HepG2 (cell line): ENCODE results near the gene STK32C. TPM values are rescaled to one million over a fixed set of nuclear protein-coding genes. Genes with fewer than 3 reads are reported as not detected.

Experiments
- ATAC-seq: fragments of 200-7000 bp; cut with Tn5 transposase; 3 replicates; pipeline ENCODE4 v1.9.1; 2020; ENCODE audit warnings: mild to moderate bottlenecking, moderate library complexity
- BruUV-seq: library from RNA; stranded (reverse); fragments of 400-500 nt; replicated peaks from 2 replicates; lab custom pipeline; 2021; lab: Mats Ljungman, UMichigan
- CTCF ChIA-PET: fragments of 300-600 bp; formaldehyde crosslinking; extraction: SDS; loops from one replicate; lab custom pipeline; 2021; ENCODE audit warnings: low total read pairs, inconsistent platforms, low intra/inter-chr PET ratio; lab: Yijun Ruan, JAX
- POLR2A ChIA-PET: fragments of 350-600 bp; sonication (Branson Sonifier 250); formaldehyde crosslinking; loops from one replicate; lab custom pipeline; 2020; ENCODE audit warnings: antibody characterized with exemption, inconsistent platforms; lab: Yijun Ruan, JAX
- DNase-seq: peaks from one replicate; pipeline ENCODE4 v3.0.0-alpha.2; 2015; ENCODE audit warnings: low spot score
- FAIRE-seq: peaks from 3 replicates; lab custom pipeline; 2011; peaks lifted over from hg19 to GRCh38; lab: Jason Lieb, UNC
- H2AFZ ChIP-seq: one replicate; pipeline ENCODE4 v1.6.1; 2011; ENCODE audit warnings: low read length, inconsistent platforms
- H3K27ac ChIP-seq: fragments of 300-600 bp; 3 replicates; pipeline ENCODE4 v1.8.0; 2011; ENCODE audit warnings: mixed run types, mild to moderate bottlenecking, mixed read lengths, low read length, inconsistent platforms; ENCODE audit not compliant: insufficient read depth; ENCODE audit errors: extremely low read length
- H3K27me3 ChIP-seq, 2 experiments: fragments of 200-600 bp in 1 of 2; 2 replicates in 1 of 2; 3 replicates in 1 of 2; pipeline versions ENCODE4 v1.6.0 to v1.8.0; 2011; ENCODE audit warnings: low read length in 2 of 2, mild to moderate bottlenecking in 2 of 2, moderate library complexity in 2 of 2, inconsistent platforms in 1 of 2; ENCODE audit not compliant: insufficient read depth in 2 of 2, control insufficient read depth in 1 of 2
- H3K36me3 ChIP-seq, 2 experiments: fragments of 200-600 bp in 1 of 2; replicated peaks in 1 of 2; 2 replicates in 1 of 2; 3 replicates in 1 of 2; pipeline versions ENCODE4 v1.5.1 to v1.8.0; 2011; ENCODE audit warnings: low read length in 2 of 2, inconsistent platforms in 1 of 2; ENCODE audit not compliant: insufficient read depth in 2 of 2, control insufficient read depth in 1 of 2
- H3K4me1 ChIP-seq: 2 replicates; pipeline ENCODE4 v1.5.1; 2012; ENCODE audit warnings: low read length, inconsistent platforms; ENCODE audit not compliant: insufficient read depth
- H3K4me2 ChIP-seq: 2 replicates; pipeline ENCODE4 v1.6.0; 2011; ENCODE audit warnings: low read depth, low read length, inconsistent platforms
- H3K4me3 ChIP-seq, 3 experiments: fragments of 200-600 bp in 1 of 3; sonication (generic), shearing (Covaris generic) in 1 of 3; replicated peaks in 1 of 3; 2 replicates each; pipeline ENCODE4 v1.5.1; 2011 to 2016; ENCODE audit warnings: low read length in 3 of 3, inconsistent platforms in 2 of 3, low read depth in 2 of 3, mild to moderate bottlenecking in 2 of 3, control low read depth in 1 of 3, mixed read lengths in 1 of 3; ENCODE audit not compliant: insufficient read depth in 1 of 3
- H3K79me2 ChIP-seq: one replicate; pipeline ENCODE4 v1.6.1; 2011; ENCODE audit warnings: low read length, inconsistent platforms; ENCODE audit not compliant: insufficient read depth
- H3K9ac ChIP-seq: 2 replicates; pipeline ENCODE4 v1.6.0; 2011; ENCODE audit warnings: mild to moderate bottlenecking, low read depth, low read length, inconsistent platforms; ENCODE audit not compliant: insufficient read depth
- H3K9me3 ChIP-seq: 2 replicates; pipeline ENCODE4 v1.5.1; 2012; ENCODE audit warnings: mild to moderate bottlenecking, low read length
- H4K20me1 ChIP-seq: 2 replicates; pipeline ENCODE4 v1.6.0; 2011; ENCODE audit warnings: inconsistent platforms, mild to moderate bottlenecking, low read length, moderate library complexity; ENCODE audit not compliant: insufficient read depth
- MEIS2 ChIP-seq: sonication (generic); formaldehyde crosslinking; IDR thresholded peaks from 2 replicates; pipeline ENCODE4 v1.9.0; 2021; ENCODE audit warnings: mild to moderate bottlenecking, missing genetic modification reagents
- PAF1 ChIP-seq: IDR thresholded peaks from 2 replicates; pipeline ENCODE4 v1.6.1; 2016; ENCODE audit warnings: missing genetic modification reagents, missing compliant biosample characterization
- THYN1 ChIP-seq: sonication (generic); formaldehyde crosslinking; IDR thresholded peaks from 2 replicates; pipeline ENCODE4 v1.8.1; 2023; ENCODE audit warnings: low read depth, mild to moderate bottlenecking, moderate library complexity, missing genetic modification reagents, borderline replicate concordance
- ZNF230 ChIP-seq: sonication (generic); formaldehyde crosslinking; IDR thresholded peaks from 2 replicates; pipeline ENCODE4 v1.4.0; 2020; ENCODE audit warnings: mild to moderate bottlenecking, missing genetic modification reagents
- ZNF3 ChIP-seq: IDR thresholded peaks from 2 replicates; pipeline ENCODE4 v1.7.0; 2017; ENCODE audit warnings: inconsistent platforms
- ZNF563 ChIP-seq: sonication (generic); formaldehyde crosslinking; IDR thresholded peaks from 2 replicates; pipeline ENCODE4 v1.8.0; 2022; ENCODE audit warnings: mild to moderate bottlenecking, moderate library complexity, missing genetic modification reagents
- ZNF589 ChIP-seq: sonication (generic); formaldehyde crosslinking; conservative IDR thresholded peaks from 2 replicates; pipeline ENCODE4 v1.8.0; 2022; ENCODE audit warnings: mild to moderate bottlenecking, moderate library complexity, missing genetic modification reagents
- WGBS: methylation state at CpG from one replicate; pipeline ENCODE4 v1.1.6; 2017; ENCODE audit warnings: low lambda C conversion rate; 5-methylcytosine and 5-hydroxymethylcytosine counted together
- in situ Hi-C: cut with HindIII; loops from 2 replicates; pipeline ENCODE4 v1.10.0; 2017; ENCODE audit warnings: low pct_unique_long_range_greater_than_20kb; ENCODE audit not compliant: extremely low pct_ligation_motif_present
- intact Hi-C: fragments of 100-400 bp; cut with micrococcal nuclease; formaldehyde crosslinking; loops from one replicate; pipeline ENCODE4 v1.10.0; 2022; ENCODE audit not compliant: unreplicated experiment
- polyA plus RNA-seq, 8 experiments: library from polyadenylated mRNA; depleted of rRNA in 3 of 8; stranded (reverse) in 7 of 8; unstranded in 1 of 8; fragments of >200 nt; fragmentation: Illumina TruSeq in 4 of 8; extraction: Trizol in 4 of 8; gene quantifications; 2 replicates each; pipeline versions ENCODE4 v1.2.1 to v1.2.3, GENCODE V29; 2011 to 2016; ENCODE audit warnings: low read depth in 4 of 8, missing spikeins in 1 of 8, mixed read lengths in 1 of 8; ENCODE audit not compliant: insufficient read depth in 1 of 8
- total RNA-seq, 5 experiments: library from RNA; depleted of rRNA; stranded (reverse); fragments of >200 nt; fragmentation: Illumina TruSeq; extraction: Trizol; gene quantifications; 2 replicates each; pipeline ENCODE4 v1.2.3, GENCODE V29; 2016; ENCODE audit warnings: low read depth in 1 of 5
- TF ChIP-seq, protein P1 (sequence below): sonication (generic); formaldehyde crosslinking; IDR thresholded peaks from 2 replicates; pipeline ENCODE4 v1.5.0; 2020; ENCODE audit warnings: mild to moderate bottlenecking, missing genetic modification reagents
- TF ChIP-seq, protein P2 (sequence below): sonication (generic); formaldehyde crosslinking; IDR thresholded peaks from 2 replicates; pipeline ENCODE4 v1.8.0; 2022; ENCODE audit warnings: mild to moderate bottlenecking, missing genetic modification reagents, moderate library complexity
- TF ChIP-seq, protein P3 (sequence below): sonication (generic); formaldehyde crosslinking; IDR thresholded peaks from 2 replicates; pipeline ENCODE4 v1.8.1; 2023; ENCODE audit warnings: mild to moderate bottlenecking, moderate library complexity, missing genetic modification reagents
- TF ChIP-seq, protein P4 (sequence below): sonication (generic); formaldehyde crosslinking; IDR thresholded peaks from 2 replicates; pipeline ENCODE4 v1.4.0; 2020; ENCODE audit warnings: mild to moderate bottlenecking, missing genetic modification reagents
- TF ChIP-seq, protein P5 (sequence below), 2 experiments: sonication (generic) in 1 of 2; formaldehyde crosslinking in 1 of 2; IDR thresholded peaks; 2 replicates each; pipeline versions ENCODE4 v1.5.1 to v1.6.1; 2011 to 2020; ENCODE audit warnings: borderline replicate concordance in 1 of 2, low read depth in 1 of 2, low read length in 1 of 2, mild to moderate bottlenecking in 1 of 2, missing genetic modification reagents in 1 of 2, moderate library complexity in 1 of 2

The STK32C gene
- total and polyA plus RNA-seq, 2 of the 13 experiments (the other 11 are each of a cell fraction or from before 2014, with no cell fraction given) = 10.9 to 19.4 TPM

DNA sequence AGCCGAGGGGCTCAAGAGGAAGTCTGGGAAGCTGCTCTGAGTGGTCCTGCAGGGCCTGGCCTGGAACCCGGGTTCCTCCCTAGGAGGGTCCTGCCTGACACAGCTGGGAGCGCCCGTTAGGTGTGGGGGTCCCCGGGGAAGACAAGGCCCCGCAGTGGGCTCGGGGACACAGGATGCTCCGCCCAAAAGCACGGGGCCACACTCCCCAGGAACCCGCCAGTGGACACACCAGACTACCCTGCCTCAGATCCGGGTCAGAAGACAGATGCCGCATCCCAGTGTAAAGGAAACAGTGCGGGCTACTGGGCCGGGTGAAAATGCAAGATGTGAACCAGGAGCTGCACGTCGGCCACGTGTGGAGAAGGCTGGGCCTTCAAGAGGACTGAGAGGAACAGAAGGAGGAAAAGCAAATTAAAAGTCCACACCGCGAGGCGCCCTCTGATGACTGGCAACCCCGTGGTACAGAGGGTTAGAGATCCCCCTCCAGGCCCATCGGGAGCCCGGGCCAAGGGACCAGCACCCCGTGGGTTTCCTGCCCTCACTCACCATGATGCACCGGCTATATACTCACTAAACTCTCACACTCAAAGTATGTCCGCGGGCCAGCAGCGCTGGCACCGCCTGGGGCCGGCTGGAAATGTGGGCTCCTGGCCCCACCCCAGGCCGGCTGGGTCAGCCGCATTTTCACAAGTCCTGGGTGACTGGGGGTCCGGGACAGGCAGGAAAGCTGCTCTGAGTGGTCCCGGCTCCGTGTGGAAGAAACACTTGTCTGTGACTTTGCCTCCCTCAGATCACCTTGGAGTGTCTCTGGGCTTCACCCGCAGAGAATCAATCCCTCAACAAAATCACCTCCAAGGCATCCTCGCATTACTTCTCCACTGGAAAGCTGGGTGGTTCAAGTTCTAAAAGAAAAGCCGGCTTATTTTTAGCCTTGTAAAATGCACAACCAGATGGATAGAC, 6.1 kb downstream of the STK32C start (continued):
- TF ChIP-seq, protein P1, sequence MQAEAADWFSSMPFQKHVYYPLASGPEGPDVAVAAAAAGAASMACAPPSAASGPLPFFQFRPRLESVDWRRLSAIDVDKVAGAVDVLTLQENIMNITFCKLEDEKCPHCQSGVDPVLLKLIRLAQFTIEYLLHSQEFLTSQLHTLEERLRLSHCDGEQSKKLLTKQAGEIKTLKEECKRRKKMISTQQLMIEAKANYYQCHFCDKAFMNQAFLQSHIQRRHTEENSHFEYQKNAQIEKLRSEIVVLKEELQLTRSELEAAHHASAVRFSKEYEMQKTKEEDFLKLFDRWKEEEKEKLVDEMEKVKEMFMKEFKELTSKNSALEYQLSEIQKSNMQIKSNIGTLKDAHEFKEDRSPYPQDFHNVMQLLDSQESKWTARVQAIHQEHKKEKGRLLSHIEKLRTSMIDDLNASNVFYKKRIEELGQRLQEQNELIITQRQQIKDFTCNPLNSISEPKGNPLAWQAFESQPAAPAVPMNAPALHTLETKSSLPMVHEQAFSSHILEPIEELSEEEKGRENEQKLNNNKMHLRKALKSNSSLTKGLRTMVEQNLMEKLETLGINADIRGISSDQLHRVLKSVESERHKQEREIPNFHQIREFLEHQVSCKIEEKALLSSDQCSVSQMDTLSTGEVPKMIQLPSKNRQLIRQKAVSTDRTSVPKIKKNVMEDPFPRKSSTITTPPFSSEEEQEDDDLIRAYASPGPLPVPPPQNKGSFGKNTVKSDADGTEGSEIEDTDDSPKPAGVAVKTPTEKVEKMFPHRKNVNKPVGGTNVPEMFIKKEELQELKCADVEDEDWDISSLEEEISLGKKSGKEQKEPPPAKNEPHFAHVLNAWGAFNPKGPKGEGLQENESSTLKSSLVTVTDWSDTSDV = no peak
- TF ChIP-seq ZNF563 (CRISPR knock-in tag) (no peak), ZNF230 (CRISPR knock-in tag) (no peak), PAF1 (CRISPR knock-in tag) (no peak)
- TF ChIP-seq, protein P2, sequence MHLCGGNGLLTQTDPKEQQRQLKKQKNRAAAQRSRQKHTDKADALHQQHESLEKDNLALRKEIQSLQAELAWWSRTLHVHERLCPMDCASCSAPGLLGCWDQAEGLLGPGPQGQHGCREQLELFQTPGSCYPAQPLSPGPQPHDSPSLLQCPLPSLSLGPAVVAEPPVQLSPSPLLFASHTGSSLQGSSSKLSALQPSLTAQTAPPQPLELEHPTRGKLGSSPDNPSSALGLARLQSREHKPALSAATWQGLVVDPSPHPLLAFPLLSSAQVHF (CRISPR knock-in tag) = no peak
- TF ChIP-seq, protein P3, sequence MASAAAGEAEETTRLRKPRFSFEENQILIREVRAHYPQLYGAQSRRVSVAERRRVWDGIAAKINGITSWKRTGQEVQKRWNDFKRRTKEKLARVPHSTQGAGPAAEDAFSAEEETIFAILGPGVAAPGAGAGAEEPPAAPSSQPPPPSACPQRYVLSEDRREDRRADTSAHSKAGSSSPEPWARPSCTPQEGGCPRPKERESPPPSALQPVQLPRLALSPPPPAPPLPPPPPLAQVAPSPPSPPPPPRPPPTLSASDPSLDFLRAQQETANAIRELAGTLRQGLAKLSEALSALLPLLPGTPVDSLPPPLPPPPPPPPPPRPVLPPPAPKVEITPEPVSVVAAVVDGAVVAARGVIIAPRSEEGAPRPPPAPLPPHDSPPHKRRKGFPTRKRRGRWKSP = no peak
- TF ChIP-seq, all 625 proteins: peak for 0

DNA sequence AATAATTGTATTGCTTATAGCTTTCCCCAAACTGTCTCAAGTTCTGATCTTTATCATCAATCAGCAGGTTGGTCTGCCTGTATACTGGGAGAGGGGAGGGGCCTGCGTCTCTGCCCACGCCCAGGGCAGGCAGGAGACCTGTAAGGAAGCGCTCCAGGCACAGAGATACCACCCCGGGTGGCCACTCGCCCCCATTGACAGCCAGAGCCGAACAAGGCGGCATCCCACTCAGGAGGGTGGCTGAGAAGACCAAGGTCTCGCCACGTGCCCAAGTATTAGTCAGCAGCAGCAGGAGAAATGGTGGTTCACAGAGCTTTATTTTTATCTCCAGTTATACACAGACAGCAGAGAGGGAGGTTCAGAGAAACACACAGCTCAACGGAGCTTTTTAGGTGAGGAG, 7.2 kb downstream of the STK32C start:
- ChIA-PET CTCF (no interaction called here), POLR2A (no interaction called here)
- H3K4me1 ChIP-seq = no peaks in the 10 kb centered on the region
- in situ Hi-C loops = no loop called here
- FAIRE-seq (no peak), DNase-seq (no peak), ATAC-seq (no peak)
- H3K4me3 ChIP-seq = no peak overlapping the region
- 68% methylated on average over 10 of the region's 10 CpGs for WGBS
- no peaks in the 10 kb centered on the region for H4K20me1 ChIP-seq
- H2AFZ ChIP-seq = no peak overlapping the region
- H3K4me2 ChIP-seq = no peak overlapping the region
- no peaks in the 10 kb centered on the region for H3K27me3 ChIP-seq
- H3K27ac ChIP-seq = no peak overlapping the region
- no peaks in the 10 kb centered on the region for H3K36me3 ChIP-seq
- no peak overlapping the region for H3K9ac ChIP-seq
- H3K9me3 ChIP-seq = no peaks in the 10 kb centered on the region
- TF ChIP-seq, protein P4, sequence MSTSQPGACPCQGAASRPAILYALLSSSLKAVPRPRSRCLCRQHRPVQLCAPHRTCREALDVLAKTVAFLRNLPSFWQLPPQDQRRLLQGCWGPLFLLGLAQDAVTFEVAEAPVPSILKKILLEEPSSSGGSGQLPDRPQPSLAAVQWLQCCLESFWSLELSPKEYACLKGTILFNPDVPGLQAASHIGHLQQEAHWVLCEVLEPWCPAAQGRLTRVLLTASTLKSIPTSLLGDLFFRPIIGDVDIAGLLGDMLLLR (CRISPR knock-in tag) = no peak
- TF ChIP-seq THYN1 (no peak), MEIS2 (CRISPR knock-in tag) (no peak), ZNF3 (CRISPR knock-in tag) (no peak), ZNF589 (CRISPR knock-in tag) (no peak)
- TF ChIP-seq, protein P5, sequence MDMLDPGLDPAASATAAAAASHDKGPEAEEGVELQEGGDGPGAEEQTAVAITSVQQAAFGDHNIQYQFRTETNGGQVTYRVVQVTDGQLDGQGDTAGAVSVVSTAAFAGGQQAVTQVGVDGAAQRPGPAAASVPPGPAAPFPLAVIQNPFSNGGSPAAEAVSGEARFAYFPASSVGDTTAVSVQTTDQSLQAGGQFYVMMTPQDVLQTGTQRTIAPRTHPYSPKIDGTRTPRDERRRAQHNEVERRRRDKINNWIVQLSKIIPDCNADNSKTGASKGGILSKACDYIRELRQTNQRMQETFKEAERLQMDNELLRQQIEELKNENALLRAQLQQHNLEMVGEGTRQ (IDR thresholded peaks at IDR 0.05; ENCODE audit: low read depth, low read length) = no peak
- TF ChIP-seq, protein P5 (CRISPR knock-in tag; IDR thresholded peaks at IDR 0.05; ENCODE audit: borderline replicate concordance) = no peak
- H3K79me2 ChIP-seq = peaks cover 3% of the 10 kb centered on the region
- intact Hi-C loops = no loop called here
- no TSS peak for BruUV-seq
